Measurements from ENCODE around the gene NR2C2.

- TF ChIP-seq KDM1A (IDR thresholded peaks at IDR 0.05) = no peak
- TF ChIP-seq, protein P1, sequence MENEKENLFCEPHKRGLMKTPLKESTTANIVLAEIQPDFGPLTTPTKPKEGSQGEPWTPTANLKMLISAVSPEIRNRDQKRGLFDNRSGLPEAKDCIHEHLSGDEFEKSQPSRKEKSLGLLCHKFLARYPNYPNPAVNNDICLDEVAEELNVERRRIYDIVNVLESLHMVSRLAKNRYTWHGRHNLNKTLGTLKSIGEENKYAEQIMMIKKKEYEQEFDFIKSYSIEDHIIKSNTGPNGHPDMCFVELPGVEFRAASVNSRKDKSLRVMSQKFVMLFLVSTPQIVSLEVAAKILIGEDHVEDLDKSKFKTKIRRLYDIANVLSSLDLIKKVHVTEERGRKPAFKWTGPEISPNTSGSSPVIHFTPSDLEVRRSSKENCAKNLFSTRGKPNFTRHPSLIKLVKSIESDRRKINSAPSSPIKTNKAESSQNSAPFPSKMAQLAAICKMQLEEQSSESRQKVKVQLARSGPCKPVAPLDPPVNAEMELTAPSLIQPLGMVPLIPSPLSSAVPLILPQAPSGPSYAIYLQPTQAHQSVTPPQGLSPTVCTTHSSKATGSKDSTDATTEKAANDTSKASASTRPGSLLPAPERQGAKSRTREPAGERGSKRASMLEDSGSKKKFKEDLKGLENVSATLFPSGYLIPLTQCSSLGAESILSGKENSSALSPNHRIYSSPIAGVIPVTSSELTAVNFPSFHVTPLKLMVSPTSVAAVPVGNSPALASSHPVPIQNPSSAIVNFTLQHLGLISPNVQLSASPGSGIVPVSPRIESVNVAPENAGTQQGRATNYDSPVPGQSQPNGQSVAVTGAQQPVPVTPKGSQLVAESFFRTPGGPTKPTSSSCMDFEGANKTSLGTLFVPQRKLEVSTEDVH (IDR thresholded peaks at IDR 0.05; ENCODE audit: low read depth, partially characterized antibody) = no peak
- no peak for TF ChIP-seq NFYB (IDR thresholded peaks at IDR 0.05; ENCODE audit: extremely low read depth, insufficient read length)
- no peak for TF ChIP-seq ZC3H4 (CRISPR knock-in tag; IDR thresholded peaks at IDR 0.05; ENCODE audit: borderline replicate concordance)
- no peak for TF ChIP-seq POLR2A (conservative IDR thresholded peaks at IDR 0.05)
- no peak for TF ChIP-seq HNRNPUL1 (IDR thresholded peaks at IDR 0.05; ENCODE audit: low read length)
- TF ChIP-seq, protein P2, sequence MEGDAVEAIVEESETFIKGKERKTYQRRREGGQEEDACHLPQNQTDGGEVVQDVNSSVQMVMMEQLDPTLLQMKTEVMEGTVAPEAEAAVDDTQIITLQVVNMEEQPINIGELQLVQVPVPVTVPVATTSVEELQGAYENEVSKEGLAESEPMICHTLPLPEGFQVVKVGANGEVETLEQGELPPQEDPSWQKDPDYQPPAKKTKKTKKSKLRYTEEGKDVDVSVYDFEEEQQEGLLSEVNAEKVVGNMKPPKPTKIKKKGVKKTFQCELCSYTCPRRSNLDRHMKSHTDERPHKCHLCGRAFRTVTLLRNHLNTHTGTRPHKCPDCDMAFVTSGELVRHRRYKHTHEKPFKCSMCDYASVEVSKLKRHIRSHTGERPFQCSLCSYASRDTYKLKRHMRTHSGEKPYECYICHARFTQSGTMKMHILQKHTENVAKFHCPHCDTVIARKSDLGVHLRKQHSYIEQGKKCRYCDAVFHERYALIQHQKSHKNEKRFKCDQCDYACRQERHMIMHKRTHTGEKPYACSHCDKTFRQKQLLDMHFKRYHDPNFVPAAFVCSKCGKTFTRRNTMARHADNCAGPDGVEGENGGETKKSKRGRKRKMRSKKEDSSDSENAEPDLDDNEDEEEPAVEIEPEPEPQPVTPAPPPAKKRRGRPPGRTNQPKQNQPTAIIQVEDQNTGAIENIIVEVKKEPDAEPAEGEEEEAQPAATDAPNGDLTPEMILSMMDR (IDR thresholded peaks at IDR 0.05 in 2 of 3, conservative IDR thresholded peaks at IDR 0.05 in 1 of 3; ENCODE audit: insufficient read depth in 2 of 3, low read depth in 1 of 3, low read length in 3 of 3) = no peak
- no peak for TF ChIP-seq GABPA (tag; conservative IDR thresholded peaks at IDR 0.05; ENCODE audit: low read depth)
- no peak for TF ChIP-seq CHD1 (IDR thresholded peaks at IDR 0.05; ENCODE audit: low read length)
- no peak for TF ChIP-seq EGR1 (conservative IDR thresholded peaks at IDR 0.05)
- no peak for TF ChIP-seq NFATC3 (IDR thresholded peaks at IDR 0.05)
- TF ChIP-seq, protein P3, sequence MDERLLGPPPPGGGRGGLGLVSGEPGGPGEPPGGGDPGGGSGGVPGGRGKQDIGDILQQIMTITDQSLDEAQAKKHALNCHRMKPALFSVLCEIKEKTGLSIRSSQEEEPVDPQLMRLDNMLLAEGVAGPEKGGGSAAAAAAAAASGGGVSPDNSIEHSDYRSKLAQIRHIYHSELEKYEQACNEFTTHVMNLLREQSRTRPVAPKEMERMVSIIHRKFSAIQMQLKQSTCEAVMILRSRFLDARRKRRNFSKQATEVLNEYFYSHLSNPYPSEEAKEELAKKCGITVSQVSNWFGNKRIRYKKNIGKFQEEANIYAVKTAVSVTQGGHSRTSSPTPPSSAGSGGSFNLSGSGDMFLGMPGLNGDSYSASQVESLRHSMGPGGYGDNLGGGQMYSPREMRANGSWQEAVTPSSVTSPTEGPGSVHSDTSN (CRISPR knock-in tag; IDR thresholded peaks at IDR 0.05; ENCODE audit: low read depth) = no peak
- TF ChIP-seq, protein P3 (tag; conservative IDR thresholded peaks at IDR 0.05; ENCODE audit: low read depth) = no peak
- TF ChIP-seq NFE2L1 (tag; IDR thresholded peaks at IDR 0.05; ENCODE audit: borderline replicate concordance, low read depth) = no peak
- no peak for TF ChIP-seq EZH2 (IDR thresholded peaks at IDR 0.05; ENCODE audit: borderline replicate concordance, low read depth, low read length)
These were observed 24.5 kb upstream of the NR2C2 start for GRCh38 chr3:14922863-14923262.
